SH-SY5Y (cell line): ENCODE results near the gene DHCR7.

Experiments used
- GATA2 ChIP-seq: IDR thresholded peaks from 2 replicates; pipeline ENCODE4 v1.6.1; 2011; ENCODE audit warnings: mild to moderate bottlenecking, low read depth, low read length
- GATA3 ChIP-seq: IDR thresholded peaks from 2 replicates; pipeline ENCODE4 v1.6.1; 2011; ENCODE audit warnings: low read depth, mild to moderate bottlenecking, low read length, moderate library complexity

DNA sequence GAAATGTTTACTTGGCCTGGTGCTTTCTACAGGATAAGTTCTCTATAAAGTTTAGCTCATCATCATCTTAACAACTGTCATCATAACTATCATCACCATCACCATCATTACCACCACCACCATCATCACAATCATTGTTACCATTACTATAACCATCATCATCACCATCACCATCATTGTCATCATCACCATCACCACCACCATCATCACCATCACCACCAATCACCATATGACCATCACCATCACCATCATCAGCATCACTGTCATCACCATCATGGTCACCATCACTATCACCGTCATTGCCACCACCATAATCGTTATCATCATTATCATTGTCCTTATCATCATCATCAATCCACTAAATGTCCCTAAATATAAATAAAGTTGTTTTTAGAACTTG lies 54.9 kb downstream of the DHCR7 start:
- TF ChIP-seq GATA2 (no peak), GATA3 (no peak)
